ENCODE measurements around the gene TAS2R60. TPM values are rescaled to one million over a fixed set of nuclear protein-coding genes. Genes with fewer than 3 reads are reported as not detected.

TAS2R60 gene
- total RNA-seq, 1 donor from 2014 or later = not detected

DNA sequence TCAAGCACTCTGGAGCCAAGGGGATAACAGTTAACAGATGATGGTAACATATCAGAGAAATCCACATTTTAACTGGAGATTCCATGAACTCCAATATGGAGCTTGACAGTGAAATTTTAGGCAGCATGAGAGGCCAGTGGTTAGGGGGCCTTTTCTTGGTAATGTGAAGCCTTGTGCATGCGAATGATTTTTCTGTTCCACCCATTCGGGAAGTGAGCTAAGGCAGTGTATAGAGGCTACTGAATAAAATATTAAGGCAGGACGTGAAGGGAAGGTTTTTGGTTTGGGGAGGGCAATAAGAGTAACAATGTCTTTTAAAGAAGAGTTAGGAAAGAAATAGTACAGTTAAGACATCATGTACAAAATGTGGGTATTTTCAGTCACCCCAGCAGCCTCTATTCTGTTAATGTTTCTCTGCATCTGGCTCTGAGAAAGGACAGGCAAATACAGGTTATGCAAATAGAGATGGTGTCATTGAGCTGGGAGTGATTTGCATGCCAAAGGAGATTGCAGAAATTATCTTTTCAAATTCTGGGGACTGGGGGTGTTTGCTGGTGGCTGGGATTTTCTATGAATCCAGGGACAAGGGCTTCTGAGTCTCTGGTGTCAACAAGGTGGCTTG is 6.8 kb upstream of the TAS2R60 start:
- intact Hi-C loops (cut with micrococcal nuclease) = no loop called here

DNA sequence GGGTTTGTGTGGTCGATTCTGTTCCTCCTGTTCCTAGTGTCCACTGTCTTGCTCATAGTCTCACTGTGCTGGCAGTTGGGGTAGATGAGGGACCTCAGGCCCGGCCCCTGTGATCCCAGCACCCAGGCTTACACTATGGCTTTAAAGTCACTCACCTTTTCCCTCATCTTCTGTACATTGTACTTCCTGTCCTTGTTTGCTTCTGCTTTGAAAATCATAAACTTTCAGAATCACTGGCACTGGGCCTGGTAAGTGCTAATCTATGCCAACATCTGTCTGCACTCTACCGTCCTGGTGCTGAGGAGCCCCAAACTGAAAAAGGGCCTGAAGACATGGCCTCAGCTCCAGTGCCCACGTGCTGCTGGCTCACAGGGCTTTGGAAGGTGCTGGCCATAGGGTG is 5.7 kb upstream of the TAS2R60 start:
- intact Hi-C loops (cut with micrococcal nuclease) = no loop called here

DNA sequence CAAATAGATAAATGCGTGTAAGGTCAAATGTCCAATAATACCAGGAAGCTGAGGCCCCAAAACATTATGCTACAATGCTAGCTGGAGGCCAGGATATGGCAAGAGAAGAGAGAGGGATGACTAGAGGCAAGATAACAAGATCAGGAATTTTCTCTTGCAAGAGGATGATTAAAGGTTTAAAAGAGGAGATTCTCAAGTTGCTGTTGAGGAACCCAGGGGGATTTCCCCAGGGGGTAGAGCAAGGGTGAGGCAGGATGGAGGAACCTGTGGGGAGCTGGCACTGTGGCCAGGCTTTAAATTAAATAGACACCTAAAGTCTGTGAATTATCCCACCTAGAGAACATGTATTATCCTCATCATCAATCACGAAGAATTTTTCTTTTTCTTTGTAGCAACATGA is 3.4 kb upstream of the TAS2R60 start:
- intact Hi-C loops (cut with micrococcal nuclease) = no loop called here

DNA sequence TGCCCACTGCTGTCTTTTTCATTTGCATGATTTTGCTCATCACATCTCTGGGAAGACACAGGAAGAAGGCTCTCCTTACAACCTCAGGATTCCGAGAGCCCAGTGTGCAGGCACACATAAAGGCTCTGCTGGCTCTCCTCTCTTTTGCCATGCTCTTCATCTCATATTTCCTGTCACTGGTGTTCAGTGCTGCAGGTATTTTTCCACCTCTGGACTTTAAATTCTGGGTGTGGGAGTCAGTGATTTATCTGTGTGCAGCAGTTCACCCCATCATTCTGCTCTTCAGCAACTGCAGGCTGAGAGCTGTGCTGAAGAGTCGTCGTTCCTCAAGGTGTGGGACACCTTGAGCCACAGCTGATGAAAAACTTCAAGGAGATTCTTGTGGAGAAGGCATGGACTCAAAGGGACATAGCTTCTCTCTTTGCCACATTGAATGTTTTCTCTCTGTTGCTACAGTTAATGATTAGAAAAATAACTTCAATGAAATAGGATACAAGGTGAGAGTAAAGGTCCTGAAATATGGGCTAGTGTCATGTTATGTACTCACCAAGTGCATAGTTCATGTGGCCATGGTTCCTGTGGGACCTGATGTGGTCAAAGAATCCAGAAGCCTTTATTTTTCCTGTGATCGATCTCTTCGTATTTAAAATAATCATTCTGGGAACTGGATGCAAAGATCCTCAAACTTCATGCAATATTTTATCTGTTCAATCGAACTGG is 970 bp downstream of the TAS2R60 start:
- intact Hi-C loops (cut with micrococcal nuclease) = no loop called here

DNA sequence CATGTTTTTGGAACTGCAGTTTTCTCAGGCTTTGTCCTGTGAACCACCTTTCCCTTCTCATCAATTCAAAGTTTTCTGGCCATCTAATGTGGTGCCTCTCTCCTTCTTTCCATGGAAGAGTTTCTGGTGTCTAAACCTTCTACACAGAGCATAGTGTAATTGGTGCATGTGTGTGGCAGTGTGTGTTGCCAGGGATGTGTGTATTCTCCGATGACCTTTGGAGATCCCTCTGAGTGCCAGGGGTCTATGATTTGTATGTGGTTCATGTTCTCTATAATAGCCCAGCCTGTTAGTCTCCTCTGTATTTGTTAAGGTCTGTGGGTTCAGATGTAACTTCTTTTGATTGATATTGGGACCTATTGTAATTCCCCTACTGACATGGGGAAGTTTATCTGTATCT is 1.5 kb downstream of the TAS2R60 start:
- intact Hi-C loops (cut with micrococcal nuclease) = no loop called here

DNA sequence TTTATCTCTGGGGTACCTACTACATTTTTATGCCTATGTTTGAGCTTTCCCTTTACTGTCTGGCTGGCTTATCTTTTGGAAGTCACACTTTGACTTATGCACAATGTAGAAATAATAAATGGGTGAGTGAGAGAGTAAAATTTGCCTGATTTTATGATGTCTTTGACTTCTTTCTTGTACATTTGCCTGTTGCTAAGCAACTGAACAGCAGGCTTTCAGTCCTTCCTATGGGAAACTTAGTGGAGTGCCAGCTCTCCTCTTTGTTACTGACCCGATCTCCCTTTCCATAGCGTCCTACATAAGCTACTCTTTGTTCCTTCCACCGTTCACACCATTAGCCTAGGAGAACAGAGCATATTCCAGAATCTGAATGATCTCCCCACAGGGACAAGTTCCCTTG is 4.2 kb downstream of the TAS2R60 start:
- intact Hi-C loops (cut with micrococcal nuclease) = no loop called here

DNA sequence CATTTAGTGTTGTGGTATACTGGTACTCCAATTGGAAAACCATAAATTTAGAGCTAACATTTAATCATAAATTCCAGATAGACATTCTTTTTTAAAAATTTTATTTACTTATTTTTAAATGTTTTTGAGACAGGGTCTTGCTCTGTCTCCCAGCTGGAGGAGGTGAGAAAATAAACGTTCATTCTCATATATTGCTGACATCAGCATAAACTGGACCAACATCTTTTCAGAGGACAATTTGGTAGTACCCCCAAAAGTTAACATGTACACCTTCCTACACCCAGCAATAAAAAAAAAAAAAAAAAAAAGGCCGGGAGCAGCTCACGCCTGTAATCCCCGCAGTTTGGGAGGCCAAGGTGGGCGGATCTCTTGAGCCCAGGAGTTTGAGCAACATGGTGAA is 5.2 kb downstream of the TAS2R60 start:
- intact Hi-C loops (cut with micrococcal nuclease) = no loop called here

DNA sequence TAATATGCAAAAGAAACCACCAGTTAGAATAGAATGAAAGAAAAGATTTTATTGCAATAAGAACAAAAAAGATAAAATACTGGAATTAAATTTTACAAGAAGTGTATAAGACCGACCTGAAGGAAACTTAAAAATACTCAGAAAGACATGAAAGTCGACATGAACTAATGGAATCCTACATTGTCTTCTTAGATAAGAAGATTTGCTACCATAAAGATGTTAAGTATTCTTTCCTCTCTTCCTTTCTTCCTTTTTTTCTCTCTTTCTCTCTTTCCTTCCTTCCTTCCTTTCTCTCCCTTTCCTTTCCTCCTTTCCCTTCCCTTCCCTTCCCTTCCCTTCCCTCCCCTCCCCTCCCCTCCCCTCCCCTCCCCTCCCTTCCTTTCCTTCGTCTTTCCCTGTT is 6.5 kb downstream of the TAS2R60 start:
- intact Hi-C loops (cut with micrococcal nuclease) = no loop called here

DNA sequence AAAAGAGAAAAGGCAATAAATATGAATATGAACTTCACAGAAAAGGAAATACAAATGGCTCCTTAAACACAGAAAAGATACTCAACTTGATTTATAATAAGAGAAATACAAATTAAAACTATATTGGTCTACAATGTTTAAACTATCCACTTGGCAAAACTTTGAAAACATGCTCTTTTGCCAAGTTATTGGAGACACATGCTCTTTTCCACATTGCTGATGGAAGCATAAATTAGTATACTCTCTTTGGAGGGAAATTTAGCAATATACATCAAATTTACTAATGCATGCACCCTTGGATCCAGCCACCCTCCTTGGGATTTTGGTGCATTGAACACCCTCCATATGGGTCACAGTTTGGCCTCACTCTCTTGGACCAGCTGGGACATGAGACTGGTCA is 7.9 kb downstream of the TAS2R60 start:
- intact Hi-C loops (cut with micrococcal nuclease) = no loop called here

DNA sequence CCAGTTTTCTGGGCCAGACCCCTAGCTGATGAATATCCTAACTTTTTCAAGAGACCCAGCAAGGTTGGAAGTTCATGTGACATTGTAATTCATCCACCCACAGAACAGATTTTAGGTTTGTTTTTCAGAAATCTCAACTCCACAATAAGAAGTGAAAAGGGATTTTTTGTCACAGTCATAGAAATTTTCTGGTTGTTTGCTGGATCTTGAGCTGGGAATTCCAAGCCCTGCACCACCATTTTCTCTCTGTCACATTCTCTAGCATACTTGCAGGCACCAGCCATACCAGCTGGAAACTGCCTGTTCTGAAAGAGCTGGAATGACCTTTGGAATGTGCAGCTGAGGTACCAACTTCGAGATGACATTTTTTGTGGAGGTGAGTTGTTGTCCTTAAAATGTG is 8.5 kb downstream of the TAS2R60 start:
- intact Hi-C loops (cut with micrococcal nuclease) = no loop called here

DNA sequence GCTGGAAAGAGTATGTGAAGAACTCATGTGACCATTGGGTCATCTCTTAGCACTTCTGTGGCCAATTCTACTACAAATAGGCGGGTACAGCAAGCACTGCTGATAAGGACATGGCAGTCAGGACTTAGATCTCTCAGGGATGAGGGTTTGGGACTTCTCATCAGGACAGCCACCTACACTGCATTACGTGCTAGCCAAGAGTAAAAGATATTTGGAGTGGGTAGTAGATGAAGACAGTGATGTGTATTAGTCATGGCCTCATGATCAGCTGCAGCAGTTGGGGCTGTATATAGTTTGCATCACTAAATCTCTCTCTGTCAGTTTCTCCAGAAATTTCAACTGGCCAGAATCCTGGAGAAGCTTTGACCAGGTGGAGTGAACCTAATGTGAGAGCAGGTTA is 9.2 kb downstream of the TAS2R60 start:
- intact Hi-C loops (cut with micrococcal nuclease) = no loop called here

DNA sequence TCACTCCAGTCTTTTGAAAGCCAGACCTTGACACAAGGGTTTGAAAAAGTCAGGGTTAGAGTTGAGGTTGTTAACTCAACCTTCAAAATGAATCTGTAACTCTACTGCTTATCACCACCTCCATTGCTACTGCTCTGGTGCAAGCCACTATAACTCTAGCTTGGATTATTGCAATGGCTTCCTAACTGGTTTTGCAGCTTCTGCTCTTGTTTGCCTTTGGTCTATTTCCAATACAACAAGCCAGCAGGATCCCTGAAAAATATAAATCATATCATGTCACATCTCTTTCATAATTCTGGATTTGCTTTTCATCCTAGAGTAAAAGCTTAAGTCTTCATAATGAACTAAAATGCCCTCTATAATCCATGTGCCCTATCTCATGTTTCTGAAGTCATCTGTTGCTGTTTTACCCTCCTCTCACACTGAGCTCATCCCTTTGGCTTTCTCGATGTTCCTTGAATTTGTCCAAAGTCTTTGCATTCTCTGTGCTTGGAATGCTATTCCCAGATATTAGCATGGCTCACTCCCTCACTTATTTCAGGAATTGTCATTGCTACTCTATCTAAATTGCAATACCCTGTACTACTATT is 10.9 kb downstream of the TAS2R60 start:
- intact Hi-C loops (cut with micrococcal nuclease) = no loop called here

DNA sequence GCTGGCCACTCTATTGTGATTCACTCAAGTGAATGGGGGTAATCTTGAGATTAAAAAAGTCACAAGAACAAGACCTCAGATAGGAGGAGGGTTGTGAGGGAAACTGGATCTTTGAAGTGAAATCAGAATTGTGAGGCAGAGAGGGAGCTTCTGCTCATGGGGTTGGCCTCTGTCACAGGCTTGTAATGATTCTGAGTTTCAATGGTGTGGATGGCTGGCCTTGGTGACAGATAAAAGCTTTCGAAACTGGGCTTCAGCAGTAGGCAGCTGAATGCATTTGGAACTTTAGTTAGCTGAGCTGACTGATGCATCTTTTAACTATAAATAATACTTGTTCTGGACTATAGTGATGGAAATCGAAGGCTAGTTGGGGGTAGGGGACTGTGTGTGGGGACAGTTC is 12.2 kb downstream of the TAS2R60 start:
- intact Hi-C loops (cut with micrococcal nuclease) = no loop called here

DNA sequence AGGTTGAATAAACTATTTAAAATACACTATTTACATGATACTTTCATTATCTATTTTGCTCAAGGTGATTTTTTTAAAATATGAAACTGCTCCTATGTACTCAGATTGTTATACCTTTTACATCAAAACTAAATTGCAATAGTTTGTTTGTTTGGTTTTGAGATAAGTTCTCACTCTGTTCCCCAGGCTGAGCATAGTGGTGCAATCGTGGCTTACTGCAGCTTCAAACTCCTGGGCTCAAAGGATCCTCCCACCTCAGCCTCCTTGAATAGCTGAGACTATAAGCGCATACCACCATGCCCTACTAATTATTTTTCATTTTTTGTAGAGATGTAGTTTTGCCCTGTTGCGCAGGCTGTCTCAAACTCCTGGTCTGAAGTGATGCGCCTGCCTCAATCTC is 12.7 kb downstream of the TAS2R60 start:
- intact Hi-C loops (cut with micrococcal nuclease) = no loop called here

DNA sequence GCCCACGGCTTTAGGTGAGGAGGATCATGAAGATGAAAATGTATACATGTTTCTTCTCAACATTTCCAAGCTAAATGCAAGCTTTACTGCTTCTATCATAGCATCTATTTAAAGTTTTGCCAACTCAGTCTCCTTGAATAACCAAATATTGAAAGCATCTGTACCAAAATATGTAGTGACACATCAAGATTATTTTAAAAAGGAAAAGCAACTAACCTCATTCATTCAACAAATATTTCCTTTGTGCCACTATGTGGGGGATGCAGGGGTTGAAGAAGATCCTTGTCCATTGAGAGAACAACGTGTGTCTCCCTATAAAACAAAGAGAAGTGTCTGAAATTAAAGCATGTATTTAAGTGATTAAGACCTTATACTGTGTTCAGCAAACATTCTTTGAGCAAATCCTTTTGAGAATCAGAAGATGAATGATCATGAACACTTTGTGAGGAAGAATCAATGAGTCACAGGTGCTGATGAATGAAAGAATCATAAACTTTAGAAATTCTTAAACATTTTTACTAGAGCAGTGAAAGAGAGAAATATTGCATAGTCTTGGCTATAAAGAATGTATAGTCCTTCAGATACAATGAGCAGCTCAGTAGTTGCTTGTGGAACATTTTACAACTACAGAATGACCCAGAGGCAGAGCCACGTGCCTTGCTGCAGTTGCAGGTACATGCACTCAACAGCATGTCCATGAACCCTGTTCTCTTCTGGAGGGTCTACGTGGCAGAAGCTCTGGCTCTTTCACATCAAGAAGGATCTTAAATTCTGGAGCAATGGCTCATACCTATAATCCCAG is 13.9 kb downstream of the TAS2R60 start:
- intact Hi-C loops (cut with micrococcal nuclease) = no loop called here

DNA sequence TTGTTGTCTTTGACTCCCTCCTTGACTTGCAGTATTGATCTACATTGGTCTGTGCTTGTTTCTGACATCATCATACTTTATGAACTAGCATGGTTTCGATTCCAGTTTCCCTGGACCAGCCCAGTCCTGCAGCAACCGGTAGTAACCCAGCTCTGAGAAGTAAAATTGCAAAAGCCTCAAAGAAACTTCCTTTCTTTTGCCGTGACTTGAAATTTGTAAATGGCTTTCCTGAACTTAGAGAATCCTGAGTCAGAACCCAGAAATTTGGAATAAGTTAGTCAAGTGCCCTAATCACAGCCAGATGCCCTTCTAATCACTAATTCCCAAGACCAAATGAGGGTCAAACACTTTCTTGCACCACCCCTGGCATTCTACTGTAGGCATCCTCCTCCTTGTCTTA is 15.0 kb downstream of the TAS2R60 start:
- intact Hi-C loops (cut with micrococcal nuclease) = no loop called here

DNA sequence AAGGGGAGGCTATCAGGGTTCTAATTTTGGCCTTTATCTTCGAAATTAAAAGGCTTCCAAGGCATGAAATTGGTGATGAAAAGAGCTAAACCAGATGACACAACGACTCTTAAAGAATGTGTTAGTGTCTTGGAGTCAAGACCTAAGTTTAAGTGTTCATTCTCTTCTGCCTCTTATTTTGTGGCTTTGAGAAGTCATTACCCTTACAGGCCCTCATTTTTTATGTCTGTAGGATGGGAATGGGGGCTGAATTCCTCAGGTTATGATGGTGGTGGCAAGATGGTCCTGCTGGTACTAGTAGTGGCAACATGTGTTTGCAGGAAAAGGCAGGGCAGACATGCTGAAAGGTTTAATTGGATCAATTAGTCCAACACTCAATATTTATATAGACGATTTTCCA is 15.4 kb downstream of the TAS2R60 start:
- intact Hi-C loops (cut with micrococcal nuclease) = no loop called here

DNA sequence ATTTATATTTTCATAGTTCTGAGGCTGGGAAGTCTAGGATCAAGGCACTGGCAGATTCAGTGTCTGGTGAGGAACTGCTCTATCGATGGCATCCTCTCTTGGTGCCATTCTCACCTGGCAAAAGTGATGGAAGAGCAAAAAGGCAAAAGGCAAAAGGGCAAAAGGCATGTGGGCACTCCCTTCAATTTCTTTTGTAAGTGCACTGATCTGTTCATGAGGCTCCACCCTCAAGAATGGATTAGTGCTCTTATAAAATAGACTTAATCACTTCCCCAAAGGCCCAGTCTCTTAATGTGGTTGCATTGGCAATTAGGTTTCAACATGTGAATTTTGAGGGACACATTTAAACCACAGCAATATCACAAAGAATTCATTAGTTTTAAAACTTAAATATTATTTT is 16.1 kb downstream of the TAS2R60 start:
- intact Hi-C loops (cut with micrococcal nuclease) = no loop called here

DNA sequence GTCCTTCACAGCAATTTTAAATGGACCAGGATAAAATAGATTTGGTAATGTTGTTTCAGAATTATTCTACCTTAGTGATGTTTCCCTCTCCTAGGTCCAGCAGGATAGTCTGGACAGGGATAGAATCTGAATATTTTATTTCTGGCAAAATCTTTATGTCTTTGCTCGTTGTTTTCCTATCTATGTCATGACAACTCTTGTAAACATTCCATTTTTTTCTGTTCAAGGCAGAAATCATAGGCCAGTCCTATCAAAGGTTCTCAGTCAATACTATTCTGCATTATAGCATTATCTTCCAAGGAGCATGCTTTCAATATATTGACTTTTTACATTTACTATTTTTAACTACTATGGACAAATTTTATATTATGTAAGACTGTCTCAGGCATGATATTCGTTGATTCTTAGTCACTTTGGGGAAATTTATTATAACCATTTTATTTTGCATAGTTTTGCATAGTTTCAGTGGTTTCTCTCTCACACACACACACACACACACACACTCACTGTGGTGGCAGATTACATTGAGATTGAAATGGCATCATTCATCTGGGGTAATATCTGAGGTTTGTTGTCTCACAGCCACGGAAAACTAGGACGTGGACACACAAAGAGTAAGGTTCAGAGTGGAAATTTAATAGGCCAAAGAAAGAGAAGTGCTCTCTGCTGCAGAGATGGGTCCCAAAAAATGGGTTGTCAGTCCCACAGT is 17.2 kb downstream of the TAS2R60 start:
- intact Hi-C loops (cut with micrococcal nuclease) = no loop called here

DNA sequence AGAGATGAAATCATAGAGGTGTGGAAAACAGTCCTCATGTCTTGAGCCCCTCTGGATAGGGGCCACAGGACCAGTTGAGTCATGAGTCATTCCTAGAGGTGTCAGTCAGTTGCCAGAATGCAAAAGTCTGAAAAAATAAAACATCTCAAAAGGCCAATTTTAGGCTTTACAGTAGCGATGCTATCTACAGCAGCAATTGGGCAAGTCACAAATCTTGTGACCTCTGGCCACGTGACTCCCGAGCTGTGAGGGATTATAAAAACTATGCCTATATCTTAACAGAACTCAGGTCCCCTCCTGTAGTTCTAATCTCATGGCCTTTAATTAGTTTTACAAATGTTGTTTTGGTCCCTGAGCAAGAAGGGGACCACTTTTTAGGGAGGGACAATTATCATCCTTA is 18.8 kb downstream of the TAS2R60 start:
- intact Hi-C loops (cut with micrococcal nuclease) = no loop called here

DNA sequence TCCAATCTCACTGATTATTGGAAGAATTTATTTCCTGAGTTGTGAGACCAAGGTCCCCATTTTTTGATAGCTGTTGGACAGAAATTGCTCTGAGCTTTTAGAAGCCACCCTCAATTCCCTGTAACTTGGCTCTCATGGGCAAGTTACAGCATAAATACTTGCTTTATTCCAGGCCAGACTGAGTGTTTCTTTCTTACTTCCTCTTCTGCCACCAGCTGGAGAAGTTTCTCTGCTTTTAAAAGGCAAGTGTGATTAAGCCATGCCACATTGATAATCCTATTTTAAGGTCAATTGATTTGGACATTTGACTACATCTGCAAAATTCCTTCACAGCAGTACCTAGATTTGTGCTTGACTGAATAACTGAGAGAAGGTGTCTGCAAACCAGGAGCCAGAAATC is 20.3 kb downstream of the TAS2R60 start:
- intact Hi-C loops (cut with micrococcal nuclease) = no loop called here

DNA sequence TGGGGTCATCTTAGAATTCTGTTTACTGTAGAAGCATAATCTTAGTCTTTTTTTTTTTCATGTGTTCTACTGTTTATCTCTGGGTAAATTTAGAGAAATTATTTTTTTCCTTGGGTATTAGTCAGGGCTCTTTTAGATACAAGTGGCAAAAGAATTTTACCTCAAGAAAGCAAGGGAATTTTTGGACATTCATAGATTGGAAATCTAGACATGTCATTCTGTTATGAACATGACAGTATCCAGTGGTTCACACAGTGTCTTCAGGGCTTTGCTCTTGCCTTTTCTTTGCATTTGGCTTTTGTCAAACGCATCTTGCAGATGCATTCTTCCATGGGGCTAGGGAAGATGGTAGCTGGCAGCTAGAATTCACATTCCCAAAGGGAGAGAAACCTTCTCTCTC is 20.7 kb downstream of the TAS2R60 start:
- intact Hi-C loops (cut with micrococcal nuclease) = no loop called here

All from T-helper 1 cell treated with Interleukin-12 subunit alpha and Interleukin-12 subunit beta and Interleukin-4 antibody, amounts not matched to agents 30 ng/mL and 1 ng/mL, for 36 hours (primary cell).